ENCODE measurements around the gene PRKCZ.

The PRKCZ gene

DNA sequence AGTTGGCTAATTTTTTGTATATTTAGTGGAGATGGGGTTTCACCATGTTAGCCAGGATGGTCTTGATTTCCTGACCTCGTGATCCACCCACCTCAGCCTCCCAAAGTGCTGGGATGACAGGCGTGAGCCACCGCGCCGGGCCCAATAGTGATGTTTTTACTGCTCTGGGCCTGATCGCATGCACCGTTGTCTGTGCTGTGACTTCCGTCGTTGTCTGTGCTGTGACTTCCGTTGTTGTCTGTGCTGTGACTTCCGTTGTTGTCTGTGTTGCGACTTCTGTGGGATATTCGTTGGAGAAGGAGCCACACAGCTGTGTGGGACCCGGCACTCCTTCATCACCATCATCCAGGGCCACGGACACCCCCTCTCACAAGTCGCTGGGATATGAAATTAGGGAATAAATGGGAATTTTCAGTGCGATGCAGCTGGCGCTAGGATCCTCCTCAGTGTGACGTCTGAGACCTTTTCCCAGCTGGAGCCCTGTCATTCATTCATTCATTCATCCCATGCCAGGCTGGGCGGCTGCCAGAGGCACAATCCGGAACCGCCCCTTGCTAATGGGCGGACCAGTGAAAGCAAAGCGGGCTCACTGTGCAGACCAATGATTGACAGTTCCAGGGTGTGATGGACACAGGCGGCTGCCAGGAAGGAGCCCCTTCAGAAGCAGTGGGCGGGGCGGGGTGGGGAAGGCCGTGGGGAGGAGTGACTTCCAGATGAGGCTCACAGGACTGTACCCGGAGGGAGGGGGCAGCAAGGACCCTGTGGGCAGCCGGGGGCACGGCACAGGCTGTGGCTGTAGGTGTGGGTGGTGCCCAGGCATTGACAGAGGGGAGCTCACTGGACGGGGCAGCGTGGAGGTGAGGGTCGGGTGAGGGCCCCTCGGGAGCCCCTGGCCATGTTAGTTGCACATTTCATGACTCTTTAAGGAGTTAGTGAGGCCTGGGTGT is 48.9 kb downstream of the PRKCZ start:
- H3K27me3 ChIP-seq (ENCODE audit: control insufficient read depth in 2 of 2, insufficient read depth in 2 of 2, low read length in 2 of 2) = no peaks in the 10 kb centered on the region

DNA sequence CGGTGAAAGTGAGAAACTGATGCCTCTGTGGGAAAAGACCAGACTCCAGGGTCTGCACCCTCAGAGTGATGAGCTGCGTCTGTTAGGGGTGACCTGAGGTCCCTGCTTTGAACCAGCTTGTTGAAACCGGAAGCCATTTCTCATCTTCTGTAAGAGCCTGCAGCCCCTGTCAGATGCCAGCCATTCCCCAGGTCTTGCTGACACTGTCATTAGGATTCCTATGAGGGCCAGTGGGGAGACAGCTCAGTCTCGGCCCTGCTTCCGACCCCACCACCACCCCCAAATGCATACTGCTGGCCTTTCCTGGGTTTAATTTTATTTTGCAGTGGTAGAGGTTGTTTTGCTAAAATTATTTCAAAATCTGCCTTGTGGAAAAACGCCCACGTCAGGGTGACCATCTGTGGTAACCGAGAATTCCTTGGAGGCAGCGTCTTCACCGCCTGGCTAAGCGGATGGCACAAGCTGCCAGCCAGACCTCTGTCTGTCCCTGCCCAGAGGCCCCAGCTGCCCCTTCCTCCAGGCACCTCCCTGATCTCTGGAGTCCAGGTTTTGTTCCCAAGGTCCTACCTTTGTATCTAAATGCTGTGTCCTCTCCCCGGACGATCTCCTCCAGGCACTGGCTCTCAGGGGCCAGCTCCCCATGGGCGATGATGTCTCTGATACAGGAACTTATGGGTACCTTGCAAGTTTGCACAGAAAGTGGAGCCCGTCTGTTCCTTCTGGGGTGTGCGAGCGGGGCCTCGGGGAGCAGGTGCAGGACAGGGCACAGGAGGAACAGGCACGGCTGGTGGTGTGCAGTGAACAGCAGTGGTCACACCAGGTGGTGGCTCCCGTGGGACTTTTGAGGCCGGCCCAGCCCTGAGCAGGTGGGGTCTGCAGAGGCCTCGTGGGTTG is 49.9 kb downstream of the PRKCZ start:
- H3K27me3 ChIP-seq (ENCODE audit: control insufficient read depth in 2 of 2, insufficient read depth in 2 of 2, low read length in 2 of 2) = no peaks in the 10 kb centered on the region
- no peak overlapping the region for H3K27ac ChIP-seq (ENCODE audit: low read depth in 2 of 2, low read length in 2 of 2)
- no peak overlapping the region for H3K9ac ChIP-seq (ENCODE audit: low read depth in 1 of 2, low read length in 2 of 2)
- no peak overlapping the region for H3K4me3 ChIP-seq (ENCODE audit: low read length in 2 of 2)
- no peaks in the 10 kb centered on the region for H3K9me3 ChIP-seq (ENCODE audit: control insufficient read depth in 2 of 2, low read length in 2 of 2)
- H3K36me3 ChIP-seq (ENCODE audit: control insufficient read depth in 2 of 2, insufficient read depth in 2 of 2, low read length in 2 of 2) = peaks cover 0 to 3% of the 10 kb centered on the region in 2 donors
- peaks cover 3 to 7% of the 10 kb centered on the region in 2 donors for H3K4me1 ChIP-seq (ENCODE audit: control insufficient read depth in 2 of 2, insufficient read depth in 2 of 2, low read length in 2 of 2)

More for the DNA sequence above, 48.9 kb downstream of the PRKCZ start:
- Histone ChIP-seq H3K4me1 (ENCODE audit: control insufficient read depth in 2 of 2, insufficient read depth in 2 of 2, low read length in 2 of 2) (no peaks in the 10 kb centered on the region), H3K36me3 (ENCODE audit: control insufficient read depth in 2 of 2, insufficient read depth in 2 of 2, low read length in 2 of 2) (peaks cover 0 to 3% of the 10 kb centered on the region in 2 donors), H3K27ac (ENCODE audit: low read depth in 2 of 2, low read length in 2 of 2) (peak overlapping the region; percentile 40 to 66), H3K4me3 (ENCODE audit: low read length in 2 of 2) (no peak overlapping the region), H3K9me3 (ENCODE audit: control insufficient read depth in 2 of 2, low read length in 2 of 2) (no peaks in the 10 kb centered on the region), H3K9ac (ENCODE audit: low read depth in 1 of 2, low read length in 2 of 2) (no peak overlapping the region)

DNA sequence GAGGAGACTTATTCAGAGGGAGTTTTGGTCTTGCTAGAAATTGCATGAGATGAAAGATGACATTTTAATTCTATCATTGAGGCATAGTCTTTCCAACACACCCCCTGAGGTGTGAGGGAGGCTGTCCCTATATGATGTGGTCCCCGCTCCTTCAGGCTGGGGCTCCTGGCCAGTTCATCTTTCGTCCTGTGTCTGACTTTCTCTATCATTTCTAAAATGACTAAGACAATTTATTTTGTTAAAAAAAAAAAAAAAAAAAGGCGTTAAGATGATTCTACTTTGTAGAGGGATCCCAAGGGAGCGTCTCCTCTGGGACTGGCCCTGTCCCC is 50.5 kb downstream of the PRKCZ start:
- no peak overlapping the region for H3K9ac ChIP-seq (ENCODE audit: low read depth in 1 of 2, low read length in 2 of 2)
- H3K9me3 ChIP-seq (ENCODE audit: control insufficient read depth in 2 of 2, low read length in 2 of 2) = no peaks in the 10 kb centered on the region
- no peaks in the 10 kb centered on the region for H3K27me3 ChIP-seq (ENCODE audit: control insufficient read depth in 2 of 2, insufficient read depth in 2 of 2, low read length in 2 of 2)
- H3K4me1 ChIP-seq (ENCODE audit: control insufficient read depth in 2 of 2, insufficient read depth in 2 of 2, low read length in 2 of 2) = peaks cover 3 to 7% of the 10 kb centered on the region in 2 donors
- no peak overlapping the region for H3K27ac ChIP-seq (ENCODE audit: low read depth in 2 of 2, low read length in 2 of 2)
- H3K4me3 ChIP-seq (ENCODE audit: low read length in 2 of 2) = no peak overlapping the region
- peaks cover 0 to 3% of the 10 kb centered on the region in 2 donors for H3K36me3 ChIP-seq (ENCODE audit: control insufficient read depth in 2 of 2, insufficient read depth in 2 of 2, low read length in 2 of 2)

DNA sequence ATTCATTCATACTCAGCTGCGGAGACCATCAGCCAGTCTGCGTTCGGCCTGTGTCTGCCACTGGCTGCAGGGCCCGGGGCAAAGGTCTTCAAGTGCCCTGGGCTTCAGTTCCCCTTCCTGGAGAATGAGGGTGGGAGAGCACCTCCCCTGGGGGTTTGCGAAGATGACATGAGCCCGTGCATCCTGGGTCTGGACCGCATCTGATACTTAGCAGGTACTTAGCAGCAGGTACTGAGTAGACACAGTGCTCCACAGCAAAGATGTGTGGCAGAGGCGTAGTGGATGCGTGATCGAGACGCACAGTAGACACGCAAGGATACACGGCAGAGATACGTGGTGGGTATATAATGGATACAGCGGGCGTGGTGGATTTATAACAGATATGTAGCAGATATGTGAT is 51.3 kb downstream of the PRKCZ start:
- Histone ChIP-seq H3K27me3 (ENCODE audit: control insufficient read depth in 2 of 2, insufficient read depth in 2 of 2, low read length in 2 of 2) (no peaks in the 10 kb centered on the region), H3K9ac (ENCODE audit: low read depth in 1 of 2, low read length in 2 of 2) (no peak overlapping the region), H3K9me3 (ENCODE audit: control insufficient read depth in 2 of 2, low read length in 2 of 2) (no peaks in the 10 kb centered on the region), H3K27ac (ENCODE audit: low read depth in 2 of 2, low read length in 2 of 2) (no peak overlapping the region), H3K4me3 (ENCODE audit: low read length in 2 of 2) (no peak overlapping the region), H3K36me3 (ENCODE audit: control insufficient read depth in 2 of 2, insufficient read depth in 2 of 2, low read length in 2 of 2) (peaks cover under 1 to 2% of the 10 kb centered on the region in 2 donors), H3K4me1 (ENCODE audit: control insufficient read depth in 2 of 2, insufficient read depth in 2 of 2, low read length in 2 of 2) (peaks cover 3 to 7% of the 10 kb centered on the region in 2 donors)

DNA sequence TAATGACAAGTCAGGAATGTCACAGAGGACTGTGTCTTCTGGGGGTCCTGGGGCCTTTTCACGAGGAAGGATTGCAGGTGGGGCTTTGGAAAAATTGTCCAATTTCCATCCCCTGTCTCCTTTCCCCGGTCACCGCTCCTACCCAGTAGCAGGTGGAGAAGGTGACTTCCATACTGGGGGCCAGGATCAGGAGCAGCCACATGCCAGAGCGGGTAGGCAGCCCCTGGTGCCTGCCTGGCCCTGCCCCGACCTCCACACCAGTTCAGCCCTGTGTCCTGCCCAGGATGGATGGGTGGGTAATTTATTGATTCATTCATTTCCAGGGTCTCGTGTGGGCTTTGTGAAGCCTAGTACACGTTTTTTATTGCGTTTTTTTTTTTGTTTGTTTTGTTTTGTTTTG is 51.7 kb downstream of the PRKCZ start:
- H3K9me3 ChIP-seq (ENCODE audit: control insufficient read depth in 2 of 2, low read length in 2 of 2) = no peaks in the 10 kb centered on the region
- peaks cover 3 to 7% of the 10 kb centered on the region in 2 donors for H3K4me1 ChIP-seq (ENCODE audit: control insufficient read depth in 2 of 2, insufficient read depth in 2 of 2, low read length in 2 of 2)
- H3K36me3 ChIP-seq (ENCODE audit: control insufficient read depth in 2 of 2, insufficient read depth in 2 of 2, low read length in 2 of 2) = peaks cover 4 to 6% of the 10 kb centered on the region in 2 donors
- H3K27me3 ChIP-seq (ENCODE audit: control insufficient read depth in 2 of 2, insufficient read depth in 2 of 2, low read length in 2 of 2) = no peaks in the 10 kb centered on the region
- no peak overlapping the region for H3K27ac ChIP-seq (ENCODE audit: low read depth in 2 of 2, low read length in 2 of 2)
- H3K4me3 ChIP-seq (ENCODE audit: low read length in 2 of 2) = no peak overlapping the region
- H3K9ac ChIP-seq (ENCODE audit: low read depth in 1 of 2, low read length in 2 of 2) = no peak overlapping the region

DNA sequence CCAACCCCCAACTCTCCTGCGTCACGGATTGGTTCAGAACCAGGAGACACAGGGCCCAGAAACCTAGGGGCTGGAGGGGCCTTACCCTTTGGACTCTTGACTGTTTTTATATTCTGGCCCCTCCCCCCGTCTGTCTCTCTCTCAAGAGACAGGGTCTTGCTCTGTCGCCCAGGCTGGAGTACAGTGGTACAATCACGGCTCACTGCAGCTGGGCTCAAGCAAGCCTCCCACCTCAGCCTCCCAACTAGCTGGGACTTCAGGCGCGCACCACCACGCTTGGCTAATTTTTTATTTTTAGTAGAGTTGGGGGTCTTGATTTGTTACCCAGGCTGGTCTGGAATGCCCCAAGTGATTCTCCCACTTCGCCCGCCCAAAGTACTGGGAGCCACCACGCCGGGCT is 52.5 kb downstream of the PRKCZ start:
- no peak overlapping the region for H3K4me3 ChIP-seq (ENCODE audit: low read length in 2 of 2)
- no peaks in the 10 kb centered on the region for H3K9me3 ChIP-seq (ENCODE audit: control insufficient read depth in 2 of 2, low read length in 2 of 2)
- no peak overlapping the region for H3K9ac ChIP-seq (ENCODE audit: low read depth in 1 of 2, low read length in 2 of 2)
- peaks cover 6 to 9% of the 10 kb centered on the region in 2 donors for H3K36me3 ChIP-seq (ENCODE audit: control insufficient read depth in 2 of 2, insufficient read depth in 2 of 2, low read length in 2 of 2)
- H3K27me3 ChIP-seq (ENCODE audit: control insufficient read depth in 2 of 2, insufficient read depth in 2 of 2, low read length in 2 of 2) = no peaks in the 10 kb centered on the region
- no peak overlapping the region for H3K27ac ChIP-seq (ENCODE audit: low read depth in 2 of 2, low read length in 2 of 2)
- H3K4me1 ChIP-seq (ENCODE audit: control insufficient read depth in 2 of 2, insufficient read depth in 2 of 2, low read length in 2 of 2) = peaks cover 3 to 7% of the 10 kb centered on the region in 2 donors

DNA sequence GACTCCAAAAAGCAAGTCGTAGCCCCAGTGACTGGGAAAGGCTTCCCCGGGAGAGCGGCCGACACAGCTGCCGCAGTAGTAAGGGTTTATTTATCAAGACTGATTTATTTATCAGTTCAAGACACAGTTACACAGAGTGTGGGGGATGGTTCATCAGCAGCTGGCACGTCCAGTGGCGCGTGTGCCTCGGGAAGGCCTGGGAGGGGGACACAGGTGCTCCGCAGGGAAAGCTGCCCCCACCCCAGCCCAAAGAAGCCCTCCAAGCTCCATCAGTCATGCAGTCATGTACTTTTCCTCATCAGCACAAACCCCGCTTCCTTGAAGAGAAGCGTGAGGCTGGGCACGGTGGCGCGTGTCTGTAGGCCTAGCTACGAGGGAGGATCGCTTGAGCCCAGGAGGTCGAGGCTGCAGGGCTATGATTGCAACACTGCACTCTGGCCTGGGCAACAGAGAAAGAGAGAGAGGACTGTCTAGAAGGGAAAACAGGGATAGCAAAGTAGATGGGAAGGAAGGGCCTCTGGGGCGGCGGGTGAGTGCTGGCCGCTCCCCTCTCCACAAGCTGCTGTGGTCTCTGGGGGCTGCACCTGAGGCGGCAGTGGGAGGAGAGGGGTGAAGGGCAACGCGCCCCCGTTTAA is 53.2 kb downstream of the PRKCZ start:
- Histone ChIP-seq H3K36me3 (ENCODE audit: control insufficient read depth in 2 of 2, insufficient read depth in 2 of 2, low read length in 2 of 2) (peaks cover 6 to 9% of the 10 kb centered on the region in 2 donors), H3K9ac (ENCODE audit: low read depth in 1 of 2, low read length in 2 of 2) (no peak overlapping the region), H3K4me1 (ENCODE audit: control insufficient read depth in 2 of 2, insufficient read depth in 2 of 2, low read length in 2 of 2) (peaks cover 3 to 7% of the 10 kb centered on the region in 2 donors), H3K9me3 (ENCODE audit: control insufficient read depth in 2 of 2, low read length in 2 of 2) (no peaks in the 10 kb centered on the region), H3K27me3 (ENCODE audit: control insufficient read depth in 2 of 2, insufficient read depth in 2 of 2, low read length in 2 of 2) (no peaks in the 10 kb centered on the region), H3K27ac (ENCODE audit: low read depth in 2 of 2, low read length in 2 of 2) (no peak overlapping the region), H3K4me3 (ENCODE audit: low read length in 2 of 2) (no peak overlapping the region)

DNA sequence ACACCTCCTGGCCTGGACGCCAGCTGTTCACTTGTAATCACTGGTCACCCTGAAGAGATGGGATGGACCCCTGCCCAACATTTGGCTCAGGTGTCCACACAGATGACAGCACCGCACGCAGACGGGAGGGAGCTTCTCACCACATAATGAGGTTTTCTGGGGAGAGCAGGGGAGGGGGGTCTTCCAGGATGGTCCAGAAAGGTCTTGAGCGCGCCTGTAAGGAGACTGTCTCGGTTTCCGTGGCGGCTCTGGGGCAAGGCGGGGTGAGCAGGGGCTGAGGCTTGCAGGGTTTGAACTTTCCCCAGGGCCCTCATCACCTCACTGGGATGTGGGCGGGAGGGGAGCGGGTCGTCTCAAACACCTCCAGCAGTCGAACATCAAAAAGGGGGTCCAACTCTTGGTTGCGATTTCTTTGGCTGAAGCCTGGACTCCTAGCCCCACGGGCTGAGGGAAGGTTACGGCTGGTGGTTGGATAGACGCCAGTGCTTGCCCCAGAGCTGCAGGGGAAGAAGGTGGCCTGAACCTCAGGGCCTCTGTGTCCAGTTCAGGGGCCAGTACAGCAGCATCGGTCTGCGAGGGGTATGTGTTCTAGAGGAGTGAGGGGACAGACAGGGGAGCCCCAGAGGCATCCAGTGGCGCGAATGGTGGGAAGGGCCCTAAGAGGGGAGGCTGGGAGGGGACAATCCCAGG is 53.8 kb downstream of the PRKCZ start:
- Histone ChIP-seq H3K9ac (ENCODE audit: low read depth in 1 of 2, low read length in 2 of 2) (no peak overlapping the region), H3K4me1 (ENCODE audit: control insufficient read depth in 2 of 2, insufficient read depth in 2 of 2, low read length in 2 of 2) (peaks cover 3 to 7% of the 10 kb centered on the region in 2 donors), H3K27me3 (ENCODE audit: control insufficient read depth in 2 of 2, insufficient read depth in 2 of 2, low read length in 2 of 2) (no peaks in the 10 kb centered on the region), H3K27ac (ENCODE audit: low read depth in 2 of 2, low read length in 2 of 2) (peak overlapping the region in 1 of 2 donors; percentile 38), H3K36me3 (ENCODE audit: control insufficient read depth in 2 of 2, insufficient read depth in 2 of 2, low read length in 2 of 2) (peaks cover 6 to 9% of the 10 kb centered on the region in 2 donors), H3K9me3 (ENCODE audit: control insufficient read depth in 2 of 2, low read length in 2 of 2) (no peaks in the 10 kb centered on the region), H3K4me3 (ENCODE audit: low read length in 2 of 2) (no peak overlapping the region)

DNA sequence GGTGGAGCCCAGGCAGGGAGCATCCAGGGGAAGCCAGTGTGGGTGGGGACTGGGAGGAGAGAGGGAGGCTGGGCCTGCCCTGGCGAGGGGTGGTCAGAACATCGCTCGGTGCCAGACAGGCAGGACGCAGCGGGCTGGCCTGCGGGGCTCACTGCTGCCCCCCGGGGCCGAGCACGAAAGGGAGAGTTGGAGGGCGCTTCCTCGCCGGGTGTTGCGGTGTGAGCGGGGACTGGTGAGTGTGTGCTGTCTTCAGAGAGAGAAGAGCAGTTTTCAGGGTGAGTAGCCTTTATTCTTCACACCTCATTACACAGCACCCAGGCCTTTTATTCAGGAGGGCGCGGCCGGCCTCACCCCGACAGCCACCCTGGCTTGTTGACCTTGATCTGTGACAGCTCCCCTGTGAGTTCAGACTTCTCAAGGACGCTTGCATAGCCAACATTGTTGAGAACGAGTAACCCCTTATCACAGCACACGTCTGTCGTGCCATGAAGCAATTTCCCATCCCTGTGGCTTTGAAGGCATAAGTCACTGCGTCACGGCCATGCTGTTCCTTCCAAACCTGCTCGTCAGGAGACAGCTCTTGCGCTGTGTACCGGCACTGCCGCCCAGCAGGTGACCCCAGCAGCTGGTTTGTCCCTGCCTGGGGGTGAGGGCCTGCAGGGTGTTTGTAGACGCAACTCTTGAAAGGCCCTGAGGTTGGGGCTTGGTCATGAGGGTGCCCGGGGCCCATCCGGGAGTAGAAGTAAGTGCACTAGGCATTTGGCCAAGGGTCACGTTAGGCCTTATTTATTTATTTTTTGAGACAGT is 54.6 kb downstream of the PRKCZ start:
- Histone ChIP-seq H3K9me3 (ENCODE audit: control insufficient read depth in 2 of 2, low read length in 2 of 2) (no peaks in the 10 kb centered on the region), H3K27ac (ENCODE audit: low read depth in 2 of 2, low read length in 2 of 2) (peak overlapping the region in 1 of 2 donors; percentile 38), H3K27me3 (ENCODE audit: control insufficient read depth in 2 of 2, insufficient read depth in 2 of 2, low read length in 2 of 2) (no peaks in the 10 kb centered on the region), H3K4me3 (ENCODE audit: low read length in 2 of 2) (no peak overlapping the region), H3K4me1 (ENCODE audit: control insufficient read depth in 2 of 2, insufficient read depth in 2 of 2, low read length in 2 of 2) (peaks cover 3 to 7% of the 10 kb centered on the region in 2 donors), H3K36me3 (ENCODE audit: control insufficient read depth in 2 of 2, insufficient read depth in 2 of 2, low read length in 2 of 2) (peaks cover 6 to 9% of the 10 kb centered on the region in 2 donors), H3K9ac (ENCODE audit: low read depth in 1 of 2, low read length in 2 of 2) (no peak overlapping the region)

Data from mucosa of rectum (tissue), 2 donors.